Hematopoietic multipotent progenitor cell treated with erythropoietin and hydrocortisone succinate and interleukin-3 and kit ligand, for 6 days (in vitro differentiated cells): ENCODE data around the gene INAVA.

Experiments
- DNase-seq: peaks from one replicate; pipeline ENCODE4 v3.0.0-alpha.2; 2015

The INAVA gene

GRCh38 chr1:200877010-200877409, 17.7 kb upstream of the INAVA start:
- DNase-seq: no peak

- no peak for DNase-seq
Observed at GRCh38 chr1:200877839-200878551, 16.7 kb upstream of the INAVA start.

GRCh38 chr1:200880212-200880611, 14.5 kb upstream of the INAVA start:
- DNase-seq: no peak

GRCh38 chr1:200883118-200883517, 11.6 kb upstream of the INAVA start:
- DNase-seq: no peak

GRCh38 chr1:200885623-200886402, 8.9 kb upstream of the INAVA start:
- DNase-seq: peak; percentile 42

- DNase-seq: peak; percentile 17
Observed at GRCh38 chr1:200886594-200886993, 8.1 kb upstream of the INAVA start.

GRCh38 chr1:200887036-200887435, 7.7 kb upstream of the INAVA start:
- no peak for DNase-seq

- DNase-seq: no peak
Observed at GRCh38 chr1:200887772-200888348, 6.8 kb upstream of the INAVA start.

- DNase-seq: peak; percentile 69
Observed at GRCh38 chr1:200888349-200888838, 6.3 kb upstream of the INAVA start.

- DNase-seq: no peak
Observed at GRCh38 chr1:200889571-200889970, 5.1 kb upstream of the INAVA start.

- no peak for DNase-seq
Observed at GRCh38 chr1:200890027-200890426, 4.7 kb upstream of the INAVA start.

- peak; percentile 36 for DNase-seq
Observed at GRCh38 chr1:200890818-200891773, 3.6 kb upstream of the INAVA start.

GRCh38 chr1:200891774-200892157, 2.9 kb upstream of the INAVA start:
- no peak for DNase-seq

GRCh38 chr1:200892546-200892945, 2.2 kb upstream of the INAVA start:
- DNase-seq: no peak

- DNase-seq: no peak
Observed at GRCh38 chr1:200892958-200893357, 1.7 kb upstream of the INAVA start.

- no peak for DNase-seq
Observed at GRCh38 chr1:200893411-200893901, 1.2 kb upstream of the INAVA start.

- no peak for DNase-seq
Observed at GRCh38 chr1:200895443-200895789, 716 bp downstream of the INAVA start.

- no peak for DNase-seq
Observed at GRCh38 chr1:200895801-200896530, 1.3 kb downstream of the INAVA start.

- no peak for DNase-seq
Observed at GRCh38 chr1:200896531-200897196, 2.0 kb downstream of the INAVA start.

- no peak for DNase-seq
Observed at GRCh38 chr1:200897259-200897658, 2.6 kb downstream of the INAVA start.

GRCh38 chr1:200899015-200899386, 4.3 kb downstream of the INAVA start:
- no peak for DNase-seq
